Upper lobe of right lung (tissue), 1 donor: ENCODE results near the gene PIK3R3. TPM values are rescaled to one million over a fixed set of nuclear protein-coding genes. Genes with fewer than 3 reads are reported as not detected.

ENCODE experiments used
- ATAC-seq: fragments of 200-7000 bp; cut with Tn5 transposase; one replicate; pipeline ENCODE4 v1.9.1; 2020; ENCODE audit warnings: mild to moderate bottlenecking, moderate library complexity
- DNase-seq: peaks from one replicate; pipeline ENCODE4 v3.0.0-alpha.2; 2020
- H3K27ac ChIP-seq: fragments of 200-600 bp; one replicate; pipeline ENCODE4 v1.8.0; 2022
- H3K27me3 ChIP-seq: fragments of 200-600 bp; one replicate; pipeline ENCODE4 v1.8.0; 2022; ENCODE audit warnings: mild to moderate bottlenecking
- H3K36me3 ChIP-seq: fragments of 200-600 bp; one replicate; pipeline ENCODE4 v1.8.0; 2022
- H3K4me1 ChIP-seq: fragments of 200-600 bp; one replicate; pipeline ENCODE4 v1.8.0; 2022
- H3K4me3 ChIP-seq: fragments of 200-600 bp; one replicate; pipeline ENCODE4 v1.8.0; 2022; ENCODE audit warnings: mild to moderate bottlenecking
- H3K9me3 ChIP-seq: fragments of 200-600 bp; one replicate; pipeline ENCODE4 v1.8.0; 2022
- CTCF ChIP-seq: fragments of 200-600 bp; IDR thresholded peaks from one replicate; pipeline ENCODE4 v1.8.0; 2022; ENCODE audit warnings: antibody characterized with exemption
- intact Hi-C: fragments of 100-400 bp; cut with DNase I; formaldehyde crosslinking; loops from one replicate; pipeline ENCODE4 v1.11.0; 2022
- total RNA-seq: library from RNA; stranded (reverse); fragmentation: NEBNext Ultra II Directional; extraction: Animal tissue kit (Norgen Biotek cat#: 25700); gene quantifications from one replicate; pipeline ENCODE4 v1.2.1, GENCODE V29; 2021
- donor health status: DM: no; HTN: yes; CAD: no; lungs with severe emphysema.

PIK3R3 gene
- total RNA-seq, 1 donor from 2014 or later, result 79.8 TPM

GRCh38 chr1:46081206-46081605 is 51.2 kb downstream of the PIK3R3 start:
- no peaks in the 10 kb centered on the region for H3K9me3 ChIP-seq
- DNase-seq (no peak), ATAC-seq (no peak)
- H3K4me1 ChIP-seq, result no peaks in the 10 kb centered on the region
- intact Hi-C loops, result no loop called here
- TF ChIP-seq CTCF, result no peak
- H3K4me3 ChIP-seq, result no peak overlapping the region
- H3K27me3 ChIP-seq, result no peaks in the 10 kb centered on the region
- H3K36me3 ChIP-seq, result no peaks in the 10 kb centered on the region
- H3K27ac ChIP-seq, result no peak overlapping the region

GRCh38 chr1:46080257-46080656 is 52.2 kb downstream of the PIK3R3 start:
- ATAC-seq, result no peak
- intact Hi-C loops, result no loop called here
- no peak overlapping the region for H3K4me3 ChIP-seq
- no peaks in the 10 kb centered on the region for H3K9me3 ChIP-seq
- H3K27me3 ChIP-seq, result no peaks in the 10 kb centered on the region
- no peaks in the 10 kb centered on the region for H3K4me1 ChIP-seq
- no peak for DNase-seq
- no peak overlapping the region for H3K27ac ChIP-seq
- no peak for TF ChIP-seq CTCF
- no peaks in the 10 kb centered on the region for H3K36me3 ChIP-seq

GRCh38 chr1:46077644-46078043 is 54.8 kb downstream of the PIK3R3 start:
- H3K27ac ChIP-seq, result no peak overlapping the region
- DNase-seq, result no peak
- intact Hi-C loops, result no loop called here
- no peaks in the 10 kb centered on the region for H3K36me3 ChIP-seq
- no peak overlapping the region for H3K4me3 ChIP-seq
- no peaks in the 10 kb centered on the region for H3K4me1 ChIP-seq
- H3K27me3 ChIP-seq, result no peaks in the 10 kb centered on the region
- ATAC-seq, result no peak
- no peaks in the 10 kb centered on the region for H3K9me3 ChIP-seq
- TF ChIP-seq CTCF, result no peak

- Histone ChIP-seq H3K9me3 (no peaks in the 10 kb centered on the region), H3K4me1 (no peaks in the 10 kb centered on the region), H3K27ac (no peak overlapping the region), H3K4me3 (no peak overlapping the region), H3K36me3 (no peaks in the 10 kb centered on the region), H3K27me3 (no peaks in the 10 kb centered on the region)
- ATAC-seq (no peak), DNase-seq (no peak)
- no peak for TF ChIP-seq CTCF
- intact Hi-C loops, result no loop called here
Observed at GRCh38 chr1:46076343-46076742, 56.1 kb downstream of the PIK3R3 start.

- peaks cover 6% of the 10 kb centered on the region for H3K36me3 ChIP-seq
- intact Hi-C loops, result no loop called here
- H3K4me1 ChIP-seq, result peaks cover 5% of the 10 kb centered on the region
- no peak overlapping the region for H3K27ac ChIP-seq
- no peak overlapping the region for H3K4me3 ChIP-seq
- DNase-seq, result no peak
- H3K9me3 ChIP-seq, result no peaks in the 10 kb centered on the region
- no peak for TF ChIP-seq CTCF
- no peak for ATAC-seq
- H3K27me3 ChIP-seq, result no peaks in the 10 kb centered on the region
Observed at GRCh38 chr1:46072975-46073374, 59.5 kb downstream of the PIK3R3 start.

GRCh38 chr1:46070164-46070814 is 62.1 kb downstream of the PIK3R3 start:
- Histone ChIP-seq H3K9me3 (no peaks in the 10 kb centered on the region), H3K36me3 (peaks cover 6% of the 10 kb centered on the region), H3K27me3 (no peaks in the 10 kb centered on the region), H3K4me3 (no peak overlapping the region), H3K27ac (no peak overlapping the region), H3K4me1 (peaks cover 5% of the 10 kb centered on the region)
- TF ChIP-seq CTCF, result no peak
- DNase-seq (no peak), ATAC-seq (peak; percentile 92)
- intact Hi-C loops, result no loop called here
